Suppressor macrophage treated with lipopolysaccharide for 1 hour (primary cell): ENCODE data around the gene ABHD17C.
A peak's percentile ranks its signal among the peaks of the same experiment; 100 is the strongest.

Source experiments
- DNase-seq, 3 donors: peaks; one replicate each; pipeline ENCODE4 v3.0.0-alpha.2; 2020 to 2022

The ABHD17C gene

GRCh38 chr15:80691575-80691974, 3.5 kb upstream of the ABHD17C start:
- no peak for DNase-seq

DNA sequence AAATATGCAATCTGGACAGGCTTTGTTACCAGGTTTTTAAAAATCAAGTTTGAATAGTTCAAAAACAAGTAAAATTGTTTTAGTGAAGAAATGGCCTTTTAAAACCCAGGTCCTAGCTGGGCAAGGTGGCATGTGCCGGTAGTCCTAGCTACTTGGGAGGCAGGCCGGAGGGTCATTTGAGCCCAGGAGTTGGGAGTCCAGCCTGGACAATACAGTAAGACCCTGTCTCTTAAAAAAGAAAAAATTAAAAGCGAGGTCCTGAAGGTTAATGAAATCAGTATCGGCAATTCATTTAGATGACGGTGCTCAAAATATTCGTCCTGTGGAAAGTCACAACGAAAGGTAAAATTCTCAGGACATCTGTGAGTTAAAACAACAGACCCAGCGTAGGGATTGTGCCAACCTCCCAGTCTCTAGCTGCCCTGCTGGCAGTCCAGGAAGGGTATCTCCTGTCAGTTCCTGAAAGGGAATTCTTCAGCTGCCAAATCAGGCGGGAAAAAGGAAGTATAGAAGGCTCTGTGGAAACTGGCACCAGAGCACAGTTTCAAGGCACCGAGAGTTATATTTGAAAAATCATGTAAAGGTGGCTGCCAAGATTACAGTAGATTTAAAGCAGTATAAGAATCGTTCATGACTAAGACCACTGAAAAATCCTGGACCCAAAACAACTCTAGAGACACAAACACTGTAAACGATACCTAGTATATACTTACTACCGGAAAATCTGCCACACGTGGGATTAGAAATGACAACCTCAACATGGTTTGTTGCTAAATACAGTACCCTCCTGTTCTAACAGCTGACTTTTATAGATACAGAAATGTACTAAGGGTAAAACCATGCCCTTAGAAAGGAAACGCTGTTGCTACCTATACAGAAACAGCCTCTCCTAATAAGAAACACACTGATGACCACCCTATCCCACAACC, 1.2 kb upstream of the ABHD17C start:
- peak; percentile 27 to 42 (median 37) for DNase-seq

DNA sequence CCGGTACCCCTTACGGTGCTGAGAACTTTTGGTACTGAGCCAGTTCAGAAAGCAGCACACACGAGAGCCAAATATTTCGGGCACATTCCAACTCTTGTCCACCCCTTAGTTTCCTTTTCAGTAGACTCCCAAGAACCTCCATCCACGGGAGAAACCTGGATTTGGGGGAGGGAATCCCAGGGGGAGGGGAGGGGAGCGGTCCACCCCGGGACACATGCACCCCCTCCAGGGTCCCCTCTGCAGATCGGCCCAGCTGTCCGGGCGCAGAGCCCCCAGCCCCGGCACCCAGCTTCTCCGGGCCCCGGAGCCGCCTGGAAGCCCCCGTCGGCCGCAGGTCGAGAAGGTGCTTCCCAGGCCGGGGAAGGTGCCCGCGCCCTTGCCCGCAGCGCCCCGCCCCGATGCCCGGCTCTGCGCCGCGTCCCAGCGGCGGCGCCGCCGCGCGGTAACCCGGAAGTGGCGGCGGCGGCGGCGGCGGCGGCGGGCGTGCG, 455 bp upstream of the ABHD17C start:
- DNase-seq: no peak

- DNase-seq: peak; percentile 28 to 41 (median 33)
Observed at GRCh38 chr15:80695911-80696661, 976 bp downstream of the ABHD17C start.

DNA sequence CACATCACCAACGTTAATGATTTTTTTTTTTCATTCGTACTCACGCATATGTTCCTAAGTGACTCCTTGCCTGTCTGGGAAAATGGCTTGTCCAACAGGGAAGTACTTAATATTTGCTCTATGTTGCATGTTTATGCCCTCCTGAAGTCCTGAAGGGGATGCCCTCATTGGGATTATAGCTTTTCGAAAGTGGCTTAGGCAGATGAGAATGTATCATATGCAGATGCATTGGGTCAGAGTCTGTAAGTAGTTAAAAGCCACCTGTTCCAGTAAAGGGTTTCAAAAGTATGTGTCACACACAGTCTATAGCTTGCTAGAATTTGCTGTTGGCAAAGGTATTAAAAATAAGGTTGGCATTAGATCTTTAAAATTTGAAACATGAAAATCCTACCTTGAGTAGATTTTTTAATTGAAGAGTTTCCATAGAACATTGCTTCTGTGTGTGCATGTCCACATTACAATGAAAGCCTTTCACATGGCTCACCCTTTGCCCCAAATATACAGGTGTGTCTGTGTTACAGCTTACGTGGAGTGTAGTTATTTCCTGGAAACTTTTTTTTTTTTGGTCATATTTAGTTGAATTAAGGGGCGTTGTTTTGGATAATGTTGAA, 2.1 kb downstream of the ABHD17C start:
- no peak for DNase-seq

- no peak for DNase-seq
Observed at GRCh38 chr15:80698676-80699075, 3.6 kb downstream of the ABHD17C start.

- DNase-seq: no peak
Observed at GRCh38 chr15:80699981-80700380, 4.9 kb downstream of the ABHD17C start.

GRCh38 chr15:80701676-80702311, 6.7 kb downstream of the ABHD17C start:
- DNase-seq: no peak

DNA sequence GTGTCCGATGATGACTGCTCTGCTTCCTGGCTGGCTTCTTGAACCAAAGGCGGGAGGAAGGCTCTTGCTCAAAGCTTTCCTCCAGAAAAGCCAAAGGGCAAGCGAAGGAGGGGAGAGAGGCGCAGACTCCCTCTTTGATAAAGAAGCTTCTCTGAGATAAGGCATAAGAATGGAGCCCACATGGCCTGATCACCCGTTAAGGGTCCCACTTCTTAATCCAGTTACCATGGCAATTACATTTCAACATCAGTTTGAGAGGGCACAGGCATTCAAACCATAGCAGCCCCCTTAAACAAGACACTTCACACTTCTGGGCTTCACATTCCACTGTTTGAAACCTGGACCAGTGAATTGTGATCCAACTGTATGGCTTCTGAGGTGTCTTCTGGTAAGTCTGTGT, 8.0 kb downstream of the ABHD17C start:
- DNase-seq: no peak

DNA sequence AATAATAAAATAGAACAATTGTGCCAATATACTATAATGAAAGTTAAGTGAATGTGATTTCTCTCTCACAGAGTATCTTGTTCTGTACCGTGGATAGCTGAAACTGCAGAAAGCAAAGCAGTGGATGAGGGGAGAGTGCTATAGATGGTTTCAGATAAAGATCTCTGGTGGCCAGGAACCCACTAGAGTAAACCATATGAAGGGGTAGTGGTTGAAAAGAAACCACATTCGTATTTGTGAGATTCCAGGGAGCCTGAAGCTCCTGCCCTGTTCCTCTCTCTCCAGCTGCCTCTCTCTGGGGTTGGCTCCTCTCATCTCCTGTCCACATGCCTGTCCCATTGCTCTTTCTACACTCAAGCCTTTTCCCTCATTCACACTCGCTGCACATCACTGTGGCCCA, 8.9 kb downstream of the ABHD17C start:
- DNase-seq: no peak

GRCh38 chr15:80706161-80706560, 11.1 kb downstream of the ABHD17C start:
- no peak for DNase-seq

DNA sequence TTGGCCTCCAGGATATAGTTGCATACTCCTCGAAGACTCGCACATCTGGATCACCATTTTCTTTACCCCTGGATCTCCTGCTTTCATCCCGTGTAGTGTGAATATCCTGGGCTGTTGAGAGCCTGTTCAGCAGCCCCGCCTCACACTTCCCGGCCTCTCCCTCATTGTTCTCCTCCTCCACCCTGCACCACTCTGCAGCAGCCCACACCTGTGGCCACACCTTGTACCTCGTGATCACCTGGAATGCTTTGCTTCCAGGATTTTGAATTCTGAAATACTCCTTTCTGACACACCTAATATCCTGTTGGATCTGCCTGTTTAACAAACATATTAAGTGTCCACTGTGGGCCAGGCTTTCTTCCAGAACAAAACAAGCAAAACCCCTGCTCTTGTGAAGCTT, 14.4 kb downstream of the ABHD17C start:
- DNase-seq: no peak

DNA sequence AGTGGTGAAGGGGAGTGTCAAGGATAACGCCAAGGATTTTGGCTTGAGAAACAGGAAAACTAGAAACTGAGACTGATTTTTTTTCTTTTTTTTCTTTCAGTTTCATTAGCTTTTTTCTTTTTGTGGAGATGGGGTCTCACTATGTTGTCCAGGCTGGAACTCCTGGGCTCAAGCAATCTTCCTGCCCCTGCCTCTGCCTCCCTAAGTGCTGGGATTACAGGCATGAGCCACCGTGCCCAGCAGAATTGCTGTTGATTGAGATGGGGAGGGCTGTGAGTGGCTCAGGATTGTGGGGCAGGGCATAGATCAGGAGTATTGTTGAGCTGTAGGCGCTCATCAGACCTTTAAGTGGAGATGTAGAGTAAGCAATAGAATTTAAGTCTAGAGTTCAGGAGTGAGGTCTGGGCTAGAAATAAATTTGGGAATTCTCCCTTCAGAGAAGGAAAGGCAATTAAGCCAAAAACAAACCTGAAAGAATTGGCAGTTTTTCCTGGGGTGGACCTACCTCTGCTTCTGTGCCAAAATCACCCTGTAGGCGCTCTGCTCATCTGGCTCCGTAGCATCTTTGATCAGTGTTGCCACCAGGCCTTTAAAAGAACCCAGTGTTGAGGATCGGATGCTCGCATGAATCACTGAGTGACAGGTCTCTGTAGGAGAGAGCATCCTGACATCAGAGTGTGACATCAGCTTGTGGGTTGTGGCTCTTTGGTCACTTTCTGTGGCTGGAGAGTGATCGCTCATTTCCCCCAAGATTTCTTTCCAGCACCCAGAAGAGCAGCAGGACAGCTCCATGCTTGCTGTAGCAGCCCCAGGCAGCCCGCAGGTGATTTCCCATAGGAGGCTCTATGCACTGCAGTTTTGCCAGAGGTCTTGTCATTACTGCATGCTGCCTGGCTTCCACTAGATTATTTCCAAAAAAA, 15.8 kb downstream of the ABHD17C start:
- peak; percentile 56 to 82 (median 72) for DNase-seq

DNA sequence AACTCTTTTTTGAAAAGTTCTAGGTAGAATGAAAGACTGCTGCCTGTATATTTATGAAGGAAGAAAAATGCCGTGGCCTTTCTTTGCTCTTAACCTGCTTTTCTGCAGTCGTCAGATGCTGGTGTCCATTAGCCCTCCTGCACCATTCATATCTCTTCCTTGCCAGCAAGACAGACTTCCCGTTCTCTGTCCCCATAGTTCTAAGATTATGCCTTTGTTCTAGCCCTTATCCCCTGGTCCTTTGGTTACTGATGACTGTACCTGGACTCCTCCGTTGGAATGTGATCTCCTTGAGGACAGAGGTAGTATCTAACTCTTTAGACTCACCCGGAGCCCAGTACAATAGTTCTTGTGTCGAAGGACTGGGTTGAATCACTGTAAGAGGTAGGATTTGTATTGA, 16.8 kb downstream of the ABHD17C start:
- DNase-seq: no peak

DNA sequence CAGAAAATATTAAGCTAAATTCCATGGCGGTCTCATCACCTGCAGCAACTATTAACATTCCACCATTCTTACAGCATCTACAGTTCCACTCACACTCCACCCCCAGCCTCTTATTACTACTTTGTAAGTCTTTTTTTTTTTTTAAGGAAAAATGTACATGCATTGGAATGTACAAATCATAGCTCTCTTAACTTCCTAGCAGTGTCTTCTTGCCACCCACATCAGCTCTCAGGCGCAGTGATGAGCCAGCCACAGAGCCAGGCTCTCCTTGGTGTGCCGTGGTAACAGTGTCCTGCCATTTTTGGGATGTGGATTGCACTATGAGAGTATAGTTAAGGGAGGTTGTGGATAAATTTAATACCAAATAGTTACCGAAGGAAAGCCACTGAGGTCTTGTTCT, 17.8 kb downstream of the ABHD17C start:
- no peak for DNase-seq

DNA sequence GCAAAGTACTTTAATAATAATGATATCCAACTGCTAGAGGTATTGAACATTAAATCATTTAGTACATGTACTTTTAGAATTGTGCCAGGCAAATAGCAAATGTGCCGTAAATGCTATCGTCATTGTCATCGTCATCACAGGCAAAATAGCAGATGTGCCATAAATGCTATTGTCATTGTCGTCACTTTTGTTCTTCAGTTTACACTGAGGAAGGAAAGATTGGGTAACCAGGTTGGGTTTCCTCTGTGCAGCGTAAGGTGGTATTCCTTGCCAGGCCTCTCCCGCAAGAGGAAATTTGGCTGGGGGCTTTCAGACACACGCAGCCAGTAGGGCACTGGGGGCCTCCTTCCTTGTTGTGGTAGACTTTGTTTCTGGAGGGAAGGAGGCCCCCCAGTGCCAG, 26.4 kb downstream of the ABHD17C start:
- peak in 1 of 3 donors; percentile 10 for DNase-seq

DNA sequence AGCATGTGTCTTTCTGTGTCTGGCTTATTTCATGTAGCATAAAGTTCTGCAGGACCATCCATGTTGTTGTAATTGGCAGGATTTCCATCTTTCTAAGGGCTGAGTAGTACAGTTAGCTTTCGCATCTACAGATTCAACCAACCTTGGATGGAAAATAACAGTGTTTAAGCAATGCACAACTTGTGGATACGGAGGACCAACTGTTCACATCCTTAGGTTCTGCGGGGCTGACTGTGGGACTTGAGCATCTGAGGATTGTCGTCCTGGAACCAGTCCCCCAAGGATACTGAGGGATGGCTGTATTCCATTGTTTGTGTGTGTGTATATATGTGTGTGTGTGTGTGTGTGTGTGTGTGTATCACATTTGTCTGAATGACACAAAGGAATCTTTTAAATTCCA, 27.7 kb downstream of the ABHD17C start:
- no peak for DNase-seq

DNA sequence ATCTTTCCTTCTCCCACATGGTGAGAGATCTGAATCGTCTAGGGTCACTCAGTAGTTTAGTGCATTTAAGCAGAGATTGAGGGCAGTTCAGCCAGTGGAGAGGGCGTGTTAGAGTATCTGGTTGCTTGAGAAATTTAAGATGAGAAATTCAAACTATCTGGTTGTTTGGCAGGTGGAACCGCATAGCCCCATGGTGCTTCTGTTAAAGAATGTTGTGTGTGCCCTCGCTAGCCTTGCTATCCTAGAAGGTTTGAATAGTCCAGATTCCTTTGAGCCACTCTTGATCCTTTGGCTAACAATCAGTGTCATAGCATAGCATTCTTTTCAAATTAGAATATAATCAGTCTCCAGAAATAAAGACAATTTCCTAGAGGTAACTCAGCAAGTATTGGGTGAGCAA, 32.1 kb downstream of the ABHD17C start:
- no peak for DNase-seq

- no peak for DNase-seq
Observed at GRCh38 chr15:80727596-80727995, 32.5 kb downstream of the ABHD17C start.

DNA sequence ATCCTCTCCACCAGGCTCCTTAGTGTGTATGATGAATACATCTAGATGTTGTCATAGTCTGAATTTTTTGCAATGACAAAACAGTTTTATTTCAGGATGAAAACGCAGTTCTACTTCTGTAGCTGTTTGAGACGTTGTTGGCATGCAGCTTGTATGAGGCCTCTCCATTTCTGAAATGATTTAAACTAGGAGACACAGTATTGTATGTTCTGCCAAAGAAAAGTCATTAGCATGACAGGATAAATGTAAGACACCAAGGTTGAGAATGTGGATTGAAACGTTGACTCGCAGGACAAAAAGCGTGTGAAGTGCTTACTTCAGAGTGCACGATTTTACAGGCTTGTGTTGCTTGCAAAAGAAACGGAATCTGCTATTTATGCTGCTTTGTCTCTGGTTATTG, 35.3 kb downstream of the ABHD17C start:
- no peak for DNase-seq

GRCh38 chr15:80730926-80731325, 35.8 kb downstream of the ABHD17C start:
- DNase-seq: peak in 2 of 3 donors; percentile 33 to 52

DNA sequence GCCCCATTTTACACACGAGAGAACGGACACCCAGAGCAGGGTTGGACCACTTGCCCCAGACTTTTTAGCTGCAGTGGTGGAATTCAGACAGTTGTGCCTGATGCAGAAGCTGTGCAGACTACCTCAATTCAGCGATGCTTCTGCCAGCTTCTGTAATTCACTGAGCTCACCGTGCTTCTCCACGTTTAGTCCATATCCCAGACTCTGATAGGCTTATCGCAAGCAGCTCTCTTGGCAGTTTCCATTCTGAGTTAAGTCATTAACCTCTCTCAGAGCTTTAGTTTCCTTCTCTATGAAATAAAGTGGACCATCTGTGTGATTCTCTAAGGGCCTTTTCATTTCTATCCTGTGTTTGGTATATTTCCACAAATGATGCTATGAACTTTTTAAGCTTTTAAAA, 37.1 kb downstream of the ABHD17C start:
- no peak for DNase-seq
